PFSK-1 (cell line): ENCODE measurements around the gene RRP9.

Source experiments
- FOXP2 ChIP-seq: optimal IDR thresholded peaks from 2 replicates; pipeline ENCODE3; 2011; ENCODE audit warnings: borderline replicate concordance, control low read depth, inconsistent platforms; ENCODE audit not compliant: insufficient read depth; ENCODE audit errors: extremely low read length, extremely low read depth
- POLR2AphosphoS5 ChIP-seq: IDR thresholded peaks from 2 replicates; pipeline ENCODE4 v1.6.1; 2012; ENCODE audit warnings: low read depth, mild to moderate bottlenecking, control low read depth, low read length, moderate library complexity
- REST ChIP-seq, 2 experiments: IDR thresholded peaks; 2 replicates each; pipeline versions ENCODE4 v1.6.1 to v1.8.0; 2011 to 2012; ENCODE audit warnings: low read depth in 2 of 2, low read length in 2 of 2, control low read depth in 1 of 2, inconsistent platforms in 1 of 2, mild to moderate bottlenecking in 1 of 2, moderate library complexity in 1 of 2; ENCODE audit not compliant: insufficient read depth in 1 of 2
- SIN3A ChIP-seq: IDR thresholded peaks from 2 replicates; pipeline ENCODE4 v1.6.1; 2012; ENCODE audit warnings: mild to moderate bottlenecking, low read length, moderate library complexity, borderline replicate concordance; ENCODE audit not compliant: insufficient read depth
- TAF1 ChIP-seq: IDR thresholded peaks from 2 replicates; pipeline ENCODE4 v1.6.1; 2012; ENCODE audit warnings: low read length, control low read depth, borderline replicate concordance; ENCODE audit not compliant: insufficient read depth

RRP9 gene

DNA sequence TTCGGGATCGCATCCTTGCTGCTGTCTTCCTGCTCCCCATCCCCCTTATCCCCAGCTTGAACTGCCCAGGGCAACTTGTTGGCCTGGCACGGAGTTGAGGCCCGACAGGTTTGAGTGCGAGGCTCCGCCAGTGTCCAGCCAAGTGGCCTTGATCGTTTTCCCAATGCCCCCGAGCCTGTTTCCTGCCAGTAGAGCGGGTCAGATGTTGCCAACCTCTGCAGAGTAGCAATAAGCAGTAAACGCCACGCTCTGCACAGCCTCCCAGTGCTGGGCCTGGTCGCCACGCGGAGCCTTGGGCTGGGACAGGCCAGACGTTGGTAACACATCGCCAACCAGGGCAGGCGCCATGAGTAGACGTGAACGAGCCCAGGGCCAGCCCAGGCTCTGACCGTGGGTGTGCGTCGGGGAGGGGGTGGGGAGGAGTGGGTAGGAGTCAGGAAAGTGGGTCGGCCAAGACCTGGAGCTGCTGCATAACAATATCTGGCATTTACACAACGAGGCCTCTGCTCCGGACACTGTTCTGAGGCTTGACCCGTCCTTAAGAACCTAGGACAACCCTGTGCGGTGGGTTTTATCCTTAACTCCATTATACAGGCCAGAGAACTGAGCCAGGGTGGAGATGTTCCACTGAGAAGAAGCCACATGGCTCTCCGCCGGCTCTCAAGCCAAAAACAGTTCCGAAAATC, 32.7 kb upstream of the RRP9 start:
- TF ChIP-seq TAF1 (no peak), POLR2AphosphoS5 (no peak), REST (IDR thresholded peaks at IDR 0.05; ENCODE audit: insufficient read depth in 1 of 2, low read depth in 2 of 2, low read length in 2 of 2) (no peak), FOXP2 (no peak), SIN3A (no peak)

DNA sequence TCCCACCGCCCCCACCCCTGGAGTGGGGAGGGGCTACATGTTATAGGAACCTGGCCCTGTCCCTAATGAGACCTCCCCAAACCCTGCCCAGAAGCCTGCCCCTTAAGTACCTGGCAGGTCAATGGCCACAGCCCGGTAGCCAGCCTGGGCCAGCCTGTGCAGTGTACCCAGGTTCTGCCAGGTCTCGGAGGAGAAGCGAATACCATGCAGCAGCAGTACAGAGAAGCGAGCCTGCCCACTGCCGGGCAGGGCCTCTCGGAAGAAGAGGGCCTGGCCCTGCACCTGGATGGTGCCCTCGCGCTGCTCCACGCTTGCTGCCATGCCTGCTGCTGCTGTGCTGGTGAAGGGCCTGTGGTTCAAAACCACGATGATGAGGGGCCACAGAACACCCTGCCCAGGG, 29.6 kb upstream of the RRP9 start:
- no peak for TF ChIP-seq SIN3A
- no peak for TF ChIP-seq FOXP2
- TF ChIP-seq REST (IDR thresholded peaks at IDR 0.05; ENCODE audit: insufficient read depth in 1 of 2, low read depth in 2 of 2, low read length in 2 of 2) = no peak
- no peak for TF ChIP-seq POLR2AphosphoS5
- TF ChIP-seq TAF1 = no peak

DNA sequence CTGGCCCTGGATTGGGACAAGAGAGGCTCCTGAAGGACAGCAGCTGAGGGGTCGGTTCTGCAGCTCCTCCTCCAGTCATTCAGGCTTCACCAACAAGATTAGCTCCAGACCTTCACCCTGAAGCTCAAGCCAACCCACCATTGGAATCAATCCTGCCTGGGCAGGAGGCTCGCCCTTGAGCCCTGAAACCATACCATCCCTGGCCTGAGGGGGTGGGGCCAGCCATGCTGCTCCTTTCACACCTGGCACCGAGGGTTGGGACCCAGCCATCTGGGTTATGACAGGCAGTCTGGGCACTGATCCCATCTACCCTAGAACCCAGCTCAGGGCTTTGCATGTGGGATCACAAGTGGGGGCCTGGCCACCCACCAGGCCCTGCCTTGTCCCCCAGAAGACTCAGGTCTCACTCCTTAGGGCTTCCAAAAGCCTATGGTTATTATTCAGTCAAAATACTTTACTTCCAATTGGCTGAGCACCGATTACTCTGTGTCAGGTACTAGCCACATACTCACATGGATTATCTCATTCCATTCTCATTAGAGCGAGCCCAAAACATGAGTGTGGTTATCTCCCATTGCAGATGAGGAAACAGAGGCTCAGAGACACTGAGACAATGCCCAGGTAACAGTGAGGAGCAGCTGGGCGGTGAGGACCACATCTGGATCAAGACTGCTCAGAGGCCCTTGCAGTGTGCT, 29.0 kb upstream of the RRP9 start:
- TF ChIP-seq POLR2AphosphoS5 = no peak
- no peak for TF ChIP-seq TAF1
- no peak for TF ChIP-seq SIN3A
- no peak for TF ChIP-seq REST (IDR thresholded peaks at IDR 0.05; ENCODE audit: insufficient read depth in 1 of 2, low read depth in 2 of 2, low read length in 2 of 2)
- TF ChIP-seq FOXP2 = no peak

DNA sequence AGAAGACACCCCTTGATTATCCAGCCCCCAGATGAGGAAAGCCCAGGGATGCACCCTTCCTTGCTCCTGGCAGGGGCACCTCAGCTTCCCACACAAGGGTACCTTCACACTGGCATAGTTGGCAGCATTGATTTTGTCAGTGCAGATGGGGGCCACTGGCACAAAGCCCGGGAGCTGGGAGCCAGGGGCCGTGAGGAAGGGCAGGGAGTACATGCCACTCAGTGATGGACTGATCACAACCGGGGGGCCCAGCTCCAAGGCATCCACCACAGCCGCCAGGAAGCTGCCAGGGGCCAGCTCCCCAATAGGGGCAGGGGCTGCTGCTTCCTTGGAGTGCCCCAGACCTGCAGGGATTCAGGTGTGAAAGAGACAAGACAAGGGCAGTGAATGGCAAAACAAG, 28.1 kb upstream of the RRP9 start:
- TF ChIP-seq POLR2AphosphoS5 (no peak), REST (IDR thresholded peaks at IDR 0.05; ENCODE audit: insufficient read depth in 1 of 2, low read depth in 2 of 2, low read length in 2 of 2) (no peak), SIN3A (no peak), FOXP2 (no peak), TAF1 (no peak)
